Choroid plexus epithelial cell (primary cell): ENCODE measurements around the gene OR52I1.

Experiments
- DNase-seq: peaks from one replicate; pipeline ENCODE4 v3.0.0-alpha.2; 2010; ENCODE audit warnings: low read depth
- H3K4me3 ChIP-seq: 2 replicates; pipeline ENCODE4 v1.5.1; 2011; ENCODE audit warnings: low read depth, mild to moderate bottlenecking, control low read depth, low read length, moderate library complexity
- TF ChIP-seq, protein P1 (sequence below): conservative IDR thresholded peaks from 2 replicates; pipeline ENCODE4 v1.5.1; 2011; ENCODE audit warnings: low read depth, mild to moderate bottlenecking, control low read depth, inconsistent platforms, low read length, moderate library complexity

OR52I1 gene

GRCh38 chr11:4560467-4560866 lies 33.4 kb upstream of the OR52I1 start:
- DNase-seq = no peak
- TF ChIP-seq, protein P1, sequence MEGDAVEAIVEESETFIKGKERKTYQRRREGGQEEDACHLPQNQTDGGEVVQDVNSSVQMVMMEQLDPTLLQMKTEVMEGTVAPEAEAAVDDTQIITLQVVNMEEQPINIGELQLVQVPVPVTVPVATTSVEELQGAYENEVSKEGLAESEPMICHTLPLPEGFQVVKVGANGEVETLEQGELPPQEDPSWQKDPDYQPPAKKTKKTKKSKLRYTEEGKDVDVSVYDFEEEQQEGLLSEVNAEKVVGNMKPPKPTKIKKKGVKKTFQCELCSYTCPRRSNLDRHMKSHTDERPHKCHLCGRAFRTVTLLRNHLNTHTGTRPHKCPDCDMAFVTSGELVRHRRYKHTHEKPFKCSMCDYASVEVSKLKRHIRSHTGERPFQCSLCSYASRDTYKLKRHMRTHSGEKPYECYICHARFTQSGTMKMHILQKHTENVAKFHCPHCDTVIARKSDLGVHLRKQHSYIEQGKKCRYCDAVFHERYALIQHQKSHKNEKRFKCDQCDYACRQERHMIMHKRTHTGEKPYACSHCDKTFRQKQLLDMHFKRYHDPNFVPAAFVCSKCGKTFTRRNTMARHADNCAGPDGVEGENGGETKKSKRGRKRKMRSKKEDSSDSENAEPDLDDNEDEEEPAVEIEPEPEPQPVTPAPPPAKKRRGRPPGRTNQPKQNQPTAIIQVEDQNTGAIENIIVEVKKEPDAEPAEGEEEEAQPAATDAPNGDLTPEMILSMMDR = no peak
- no peak overlapping the region for H3K4me3 ChIP-seq

DNA sequence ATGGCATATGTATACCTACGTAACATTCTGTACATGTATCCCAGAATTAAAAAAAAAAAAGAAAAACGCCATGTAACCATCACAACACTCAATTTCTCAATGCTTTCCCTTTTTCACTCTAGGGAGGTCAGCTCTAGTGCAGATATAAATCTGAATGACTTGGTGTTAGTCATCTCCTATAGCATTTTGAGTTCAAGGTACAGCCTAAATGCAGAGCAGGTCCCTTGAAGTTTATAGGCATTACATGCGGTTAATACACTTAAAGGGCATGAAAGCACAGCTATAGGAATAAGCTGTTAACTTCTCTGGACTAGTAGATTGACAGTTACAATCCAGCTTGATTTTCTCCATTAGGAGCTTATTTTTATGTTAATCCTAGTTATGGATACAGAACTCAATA lies 28.5 kb upstream of the OR52I1 start:
- no peak overlapping the region for H3K4me3 ChIP-seq
- no peak for DNase-seq
- TF ChIP-seq, protein P1 = no peak

- TF ChIP-seq, protein P1 = no peak
- DNase-seq = no peak
- H3K4me3 ChIP-seq = no peak overlapping the region
These were observed 24.8 kb upstream of the OR52I1 start for GRCh38 chr11:4569075-4569474.

DNA sequence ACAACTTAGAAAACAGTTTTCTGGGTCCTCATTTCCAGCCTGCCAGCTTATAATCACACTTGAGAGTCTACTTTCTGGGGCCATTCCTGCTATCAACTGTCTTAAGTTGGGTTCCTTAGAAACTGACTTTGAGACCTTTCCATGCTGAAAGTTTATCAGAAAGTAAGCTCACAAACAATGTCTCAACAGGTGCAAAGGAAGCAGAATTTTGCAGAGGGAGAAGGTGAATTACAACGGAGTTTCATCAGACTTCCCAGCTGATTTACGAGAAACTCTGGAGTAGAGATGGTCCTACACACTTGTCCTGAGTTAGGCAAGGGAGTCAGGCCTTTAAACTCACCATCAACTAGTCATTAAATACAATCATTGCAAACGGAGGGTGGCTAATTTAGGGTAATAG lies 17.0 kb upstream of the OR52I1 start:
- H3K4me3 ChIP-seq = no peak overlapping the region
- no peak for DNase-seq
- TF ChIP-seq, protein P1 = no peak

GRCh38 chr11:4577761-4578160 lies 16.1 kb upstream of the OR52I1 start:
- no peak overlapping the region for H3K4me3 ChIP-seq
- no peak for DNase-seq
- TF ChIP-seq, protein P1 = no peak

DNA sequence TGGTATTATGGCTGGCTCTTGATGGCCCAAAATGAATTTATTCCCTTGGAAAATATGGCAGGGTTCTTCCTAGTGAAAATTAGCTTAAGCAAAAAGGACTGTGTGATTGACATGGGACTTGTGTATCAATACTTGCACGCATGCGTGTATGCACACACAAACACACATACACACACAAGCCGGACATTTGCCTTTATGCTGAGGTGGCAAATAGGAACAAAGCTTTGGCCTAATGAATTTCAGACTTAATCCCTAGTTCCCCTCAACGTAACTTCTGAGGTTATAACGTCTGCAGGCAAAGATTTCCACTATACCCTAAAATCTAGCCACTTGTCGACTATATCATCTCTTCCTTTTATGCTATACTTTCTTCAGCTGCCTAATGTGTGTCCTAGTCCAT lies 15.2 kb upstream of the OR52I1 start:
- H3K4me3 ChIP-seq = no peak overlapping the region
- no peak for DNase-seq
- TF ChIP-seq, protein P1 = no peak

- TF ChIP-seq, protein P1 = no peak
- H3K4me3 ChIP-seq = no peak overlapping the region
- DNase-seq = no peak
These were observed 13.7 kb upstream of the OR52I1 start for GRCh38 chr11:4580124-4580523.
